Smooth muscle cell (in vitro differentiated cells): ENCODE data around the gene MCC. TPM values are rescaled to one million over a fixed set of nuclear protein-coding genes. Genes with fewer than 3 reads are reported as not detected.

Source experiments
- DNase-seq: peaks from one replicate; lab custom pipeline; 2025; ENCODE audit not compliant: unreplicated experiment; lab: John Stamatoyannopoulos, UW
- H2AFZ ChIP-seq: fragments of 200-600 bp; sonication (generic); 2 replicates; pipeline ENCODE4 v1.6.0; 2016; ENCODE audit warnings: antibody characterized with exemption, low read depth, mild to moderate bottlenecking
- H3F3A ChIP-seq: fragments of 200-600 bp; sonication (generic); 2 replicates; pipeline ENCODE4 v1.6.0; 2017; ENCODE audit warnings: antibody characterized with exemption, low read depth
- H3K27ac ChIP-seq: fragments of 200-600 bp; sonication (generic); 2 replicates; pipeline ENCODE4 v1.5.1; 2016; ENCODE audit warnings: low read depth, mild to moderate bottlenecking
- H3K27me3 ChIP-seq: fragments of 200-600 bp; sonication (generic); 2 replicates; pipeline ENCODE4 v1.6.1; 2016; ENCODE audit warnings: low read depth, mild to moderate bottlenecking
- H3K36me3 ChIP-seq: fragments of 200-600 bp; sonication (generic); 2 replicates; pipeline ENCODE4 v1.5.1; 2016; ENCODE audit warnings: low read depth
- H3K4me1 ChIP-seq: fragments of 200-600 bp; sonication (generic); 2 replicates; pipeline ENCODE4 v1.5.1; 2016; ENCODE audit warnings: low read depth
- H3K4me2 ChIP-seq: fragments of 200-600 bp; sonication (generic); 2 replicates; pipeline ENCODE4 v1.6.0; 2016; ENCODE audit warnings: mild to moderate bottlenecking
- H3K4me3 ChIP-seq: fragments of 200-600 bp; sonication (generic); 2 replicates; pipeline ENCODE4 v1.5.1; 2016; ENCODE audit warnings: mild to moderate bottlenecking
- H3K79me2 ChIP-seq: fragments of 200-600 bp; sonication (generic); 2 replicates; pipeline ENCODE4 v1.6.0; 2016; ENCODE audit warnings: low read depth, mild to moderate bottlenecking
- H3K9ac ChIP-seq: fragments of 200-600 bp; sonication (generic); 2 replicates; pipeline ENCODE4 v1.6.0; 2016; ENCODE audit warnings: low read depth
- H3K9me3 ChIP-seq: fragments of 200-600 bp; sonication (generic); replicated peaks from 2 replicates; pipeline ENCODE4 v1.5.1; 2016; ENCODE audit warnings: low read depth
- H4K20me1 ChIP-seq: fragments of 200-600 bp; sonication (generic); 2 replicates; pipeline ENCODE4 v1.6.0; 2016; ENCODE audit warnings: low read depth
- CTCF ChIP-seq: fragments of 200-600 bp; sonication (generic); IDR thresholded peaks from 2 replicates; pipeline ENCODE4 v1.5.1; 2017; ENCODE audit warnings: borderline replicate concordance, mild to moderate bottlenecking, antibody characterized with exemption; ENCODE audit not compliant: insufficient read depth, poor library complexity, severe bottlenecking
- WGBS: methylation state at CpG from one replicate; pipeline ENCODE4 v1.1.7; 2016; ENCODE audit warnings: low lambda C conversion rate; 5-methylcytosine and 5-hydroxymethylcytosine counted together
- polyA plus RNA-seq: library from polyadenylated mRNA; unstranded; fragments of >200 nt; fragmentation: Nextera tagmentation; extraction: Ambion mirVana; gene quantifications from 2 replicates; pipeline ENCODE4 v1.2.1, GENCODE V29; 2016
- total RNA-seq: library from RNA; depleted of rRNA; stranded (reverse); fragments of >200 nt; gene quantifications from 2 replicates; pipeline ENCODE4 v1.2.3, GENCODE V29; 2014

MCC gene
- total and polyA plus RNA-seq, 2 experiments from 2014 or later: 5.8 to 19.2 TPM

GRCh38 chr5:113379936-113380806, 108.1 kb downstream of the MCC start:
- no peaks in the 10 kb centered on the region for H3K4me1 ChIP-seq
- H3F3A ChIP-seq: no peaks in the 10 kb centered on the region
- no peaks in the 10 kb centered on the region for H3K36me3 ChIP-seq
- peak overlapping the region; percentile 48 for H3K27ac ChIP-seq
- no peaks in the 10 kb centered on the region for H3K27me3 ChIP-seq
- H4K20me1 ChIP-seq: no peaks in the 10 kb centered on the region
- 34% methylated on average over 7 of the region's 7 CpGs for WGBS
- no peak for DNase-seq
- H2AFZ ChIP-seq: no peak overlapping the region
- no peaks in the 10 kb centered on the region for H3K79me2 ChIP-seq
- no peak for TF ChIP-seq CTCF
- no peak overlapping the region for H3K4me3 ChIP-seq
- H3K9ac ChIP-seq: no peak overlapping the region
- H3K9me3 ChIP-seq: no peaks in the 10 kb centered on the region
- peak overlapping the region; percentile 58 for H3K4me2 ChIP-seq

- no peaks in the 10 kb centered on the region for H4K20me1 ChIP-seq
- no peak for DNase-seq
Measured at GRCh38 chr5:113378959-113379541, 109.2 kb downstream of the MCC start.

GRCh38 chr5:113378514-113378913, 109.7 kb downstream of the MCC start:
- H3K4me1 ChIP-seq: no peaks in the 10 kb centered on the region
- DNase-seq: no peak
- no peak overlapping the region for H3K4me3 ChIP-seq
- 52% methylated on average over 2 of the region's 2 CpGs for WGBS
- no peaks in the 10 kb centered on the region for H4K20me1 ChIP-seq
- H2AFZ ChIP-seq: no peak overlapping the region
- H3K9me3 ChIP-seq: no peaks in the 10 kb centered on the region
- H3K27ac ChIP-seq: no peak overlapping the region
- no peaks in the 10 kb centered on the region for H3F3A ChIP-seq
- no peaks in the 10 kb centered on the region for H3K27me3 ChIP-seq
- no peaks in the 10 kb centered on the region for H3K79me2 ChIP-seq
- no peak overlapping the region for H3K4me2 ChIP-seq
- no peaks in the 10 kb centered on the region for H3K36me3 ChIP-seq
- TF ChIP-seq CTCF: no peak
- H3K9ac ChIP-seq: no peak overlapping the region

More at GRCh38 chr5:113378959-113379541, 109.2 kb downstream of the MCC start:
- no peak overlapping the region for H2AFZ ChIP-seq
- H3K27me3 ChIP-seq: no peaks in the 10 kb centered on the region
- no peak overlapping the region for H3K27ac ChIP-seq
- no peak overlapping the region for H3K4me3 ChIP-seq
- H3K79me2 ChIP-seq: no peaks in the 10 kb centered on the region
- no peaks in the 10 kb centered on the region for H3K36me3 ChIP-seq
- 39% methylated on average over 4 of the region's 4 CpGs for WGBS
- H3K4me2 ChIP-seq: no peak overlapping the region
- peak; percentile 62 for TF ChIP-seq CTCF
- no peaks in the 10 kb centered on the region for H3K4me1 ChIP-seq
- no peaks in the 10 kb centered on the region for H3F3A ChIP-seq
- no peaks in the 10 kb centered on the region for H3K9me3 ChIP-seq
- H3K9ac ChIP-seq: no peak overlapping the region

- H3K36me3 ChIP-seq: no peaks in the 10 kb centered on the region
- H3K4me3 ChIP-seq: no peak overlapping the region
- no peaks in the 10 kb centered on the region for H4K20me1 ChIP-seq
- H3K9me3 ChIP-seq: no peaks in the 10 kb centered on the region
- H3K27me3 ChIP-seq: no peaks in the 10 kb centered on the region
- H3K27ac ChIP-seq: no peak overlapping the region
- TF ChIP-seq CTCF: no peak
- no peak overlapping the region for H3K4me2 ChIP-seq
- DNase-seq: no peak
- H3K9ac ChIP-seq: no peak overlapping the region
- no peaks in the 10 kb centered on the region for H3F3A ChIP-seq
- H3K79me2 ChIP-seq: no peaks in the 10 kb centered on the region
- no peaks in the 10 kb centered on the region for H3K4me1 ChIP-seq
- H2AFZ ChIP-seq: no peak overlapping the region
Measured at GRCh38 chr5:113378081-113378480, 110.2 kb downstream of the MCC start.
